HuH-7.5 (cell line): ENCODE data around the gene XDH.

Experiments used
- DNase-seq: peaks from one replicate; pipeline ENCODE4 v3.0.0; 2011; ENCODE audit warnings: low spot score

Gene XDH

GRCh38 chr2:31328026-31328425, 86.5 kb downstream of the XDH start:
- no peak for DNase-seq

GRCh38 chr2:31327505-31327904, 87.0 kb downstream of the XDH start:
- DNase-seq: no peak

DNA sequence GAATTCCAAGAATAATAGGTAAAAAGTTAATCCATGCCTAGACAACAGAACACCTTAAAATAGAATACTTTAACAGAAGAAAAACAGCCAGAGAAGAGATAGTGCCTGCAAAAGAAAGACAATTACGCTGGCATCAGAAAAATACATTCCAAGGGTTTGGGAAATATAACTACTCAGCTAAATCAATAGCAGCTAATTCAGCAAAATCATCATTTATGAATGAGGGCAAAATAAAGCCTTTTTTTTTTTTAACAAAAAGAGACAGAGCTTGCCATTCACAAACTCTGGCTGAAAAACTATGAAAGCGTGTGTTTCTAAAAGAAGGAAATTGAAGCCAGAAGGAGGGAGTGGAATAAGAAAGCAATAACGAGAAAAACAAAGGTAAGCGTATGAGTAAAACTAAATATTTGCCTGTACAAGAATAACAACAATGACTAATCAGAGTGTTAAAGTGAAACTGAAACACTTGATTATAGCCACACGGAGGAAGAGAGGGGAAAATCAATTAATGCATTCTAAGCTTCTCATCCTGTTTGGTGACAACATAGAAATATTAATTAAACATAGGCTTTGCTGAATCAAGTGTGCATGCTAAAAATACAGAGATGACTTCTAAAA, 90.4 kb downstream of the XDH start:
- no peak for DNase-seq

- DNase-seq: no peak
Observed at GRCh38 chr2:31322371-31322770, 92.2 kb downstream of the XDH start.

DNA sequence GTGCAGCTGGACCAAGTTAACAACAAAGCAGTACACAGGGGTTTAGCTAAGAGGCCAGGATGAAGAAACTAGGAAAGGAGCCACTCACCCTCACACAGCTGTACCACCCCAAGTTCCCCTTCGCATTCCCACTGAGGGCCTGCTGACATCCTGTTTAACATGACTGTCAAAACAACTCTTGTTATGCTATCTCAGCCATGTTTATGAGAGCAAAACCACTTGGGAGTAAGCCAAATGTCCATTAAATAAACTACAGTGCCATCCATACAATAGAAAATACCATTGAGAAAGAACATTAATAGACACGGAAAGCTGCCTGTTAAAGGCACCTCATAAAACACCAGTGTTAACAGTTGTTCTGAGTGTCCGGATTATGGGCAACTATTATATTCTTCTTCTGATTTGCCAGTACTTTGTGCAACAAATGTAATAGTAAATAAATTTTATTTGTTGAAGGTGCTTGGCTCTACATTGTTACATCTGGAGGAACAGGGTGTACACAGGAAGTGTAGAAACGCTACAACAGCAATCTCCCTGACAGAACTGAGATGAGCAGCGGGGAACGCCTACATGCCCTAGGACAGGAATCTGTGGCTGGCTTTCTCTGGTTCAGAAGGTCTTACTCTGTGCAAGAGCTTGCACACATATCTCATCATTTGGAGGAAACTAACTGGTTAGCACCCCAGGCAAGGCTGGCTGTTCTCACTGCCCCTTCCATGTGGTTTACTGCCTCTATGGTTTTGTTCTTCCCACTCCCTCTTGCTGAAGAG, 95.0 kb downstream of the XDH start:
- no peak for DNase-seq

DNA sequence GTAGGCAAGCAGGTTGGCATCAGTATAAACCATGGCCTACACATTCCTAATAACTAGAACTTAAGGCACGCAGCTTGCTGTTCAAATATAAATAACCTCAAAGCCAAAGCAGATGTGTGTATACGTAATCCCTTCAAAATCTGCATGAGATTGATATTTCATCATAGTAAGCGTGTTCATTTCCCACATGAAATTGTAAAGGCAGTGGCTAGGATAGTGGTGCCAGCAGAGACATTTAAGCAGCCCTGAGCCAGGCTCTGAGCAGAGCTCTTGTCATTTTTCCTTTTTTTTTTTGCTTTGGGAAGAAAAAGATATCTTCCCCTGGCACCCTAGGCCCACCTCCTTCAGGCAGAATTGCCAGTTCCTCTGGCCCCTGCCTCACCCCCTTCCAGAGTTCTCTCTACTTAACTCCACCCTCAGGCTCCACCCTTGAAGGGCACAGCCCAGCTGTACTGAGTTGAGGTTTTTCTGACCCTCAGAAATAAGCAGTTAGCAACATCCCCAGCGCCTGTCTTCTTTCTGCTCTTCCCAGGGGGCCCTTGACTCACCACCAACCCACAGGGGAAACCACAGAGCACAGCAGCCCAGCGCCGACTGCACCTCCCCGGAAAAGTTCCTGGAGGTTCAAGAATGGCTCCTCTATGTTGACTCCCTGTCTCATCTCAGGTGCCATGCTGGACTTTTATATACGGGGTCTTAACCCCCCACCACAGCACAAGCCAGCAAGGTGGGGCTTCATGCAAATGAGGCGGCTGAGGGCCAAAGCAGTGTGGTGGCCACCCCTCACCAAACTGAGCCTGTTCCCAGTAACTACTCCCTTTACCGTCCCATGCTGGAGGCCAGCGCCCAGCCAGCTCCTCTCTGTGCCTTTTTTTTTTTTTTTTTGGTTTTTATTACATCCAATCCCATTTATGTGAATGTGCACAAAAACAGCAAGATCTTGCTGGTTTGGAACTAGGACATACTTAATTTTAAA, 95.9 kb downstream of the XDH start:
- no peak for DNase-seq

- DNase-seq: no peak
Observed at GRCh38 chr2:31317396-31317795, 97.1 kb downstream of the XDH start.

GRCh38 chr2:31314761-31315160, 99.8 kb downstream of the XDH start:
- DNase-seq: no peak

DNA sequence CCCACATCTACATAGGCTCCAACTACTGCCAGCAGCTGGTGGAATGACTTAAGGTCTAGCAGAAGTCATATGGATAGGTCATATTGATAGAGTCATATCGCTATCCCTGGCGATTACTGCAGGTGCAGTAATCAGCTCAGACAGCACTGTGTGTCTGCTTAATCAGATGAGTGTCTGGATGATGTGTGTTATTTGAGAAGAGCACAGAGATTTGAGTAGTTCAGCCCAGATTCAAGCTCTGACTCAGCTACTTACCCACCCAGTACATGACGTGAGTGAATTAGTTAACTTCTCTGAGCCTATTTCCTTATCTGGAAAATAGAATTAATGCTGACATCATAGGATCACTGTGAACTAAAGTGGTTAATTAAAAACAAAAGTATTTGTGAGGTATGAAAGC, 101.6 kb downstream of the XDH start:
- no peak for DNase-seq

DNA sequence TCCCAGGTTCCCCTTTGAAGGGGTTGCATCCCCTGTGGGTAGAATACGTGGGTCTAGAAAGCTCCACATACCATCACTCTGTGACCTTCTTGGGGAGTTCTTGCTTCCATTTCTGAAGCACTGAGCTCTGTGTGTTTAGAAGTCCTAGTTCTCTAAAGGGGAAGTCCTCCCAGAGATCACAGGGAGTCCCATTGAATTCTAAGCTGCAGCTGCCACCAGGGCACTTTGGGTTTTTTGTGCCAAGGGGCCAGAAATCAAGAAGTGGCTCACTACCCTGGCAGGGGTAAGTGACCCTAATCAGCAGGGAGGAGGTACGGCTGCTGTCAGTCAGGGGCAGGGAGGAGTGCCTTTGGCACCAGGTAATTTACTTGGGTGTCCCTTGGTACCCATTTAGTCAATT, 109.7 kb downstream of the XDH start:
- no peak for DNase-seq

- DNase-seq: no peak
Observed at GRCh38 chr2:31302940-31303563, 111.5 kb downstream of the XDH start.

DNA sequence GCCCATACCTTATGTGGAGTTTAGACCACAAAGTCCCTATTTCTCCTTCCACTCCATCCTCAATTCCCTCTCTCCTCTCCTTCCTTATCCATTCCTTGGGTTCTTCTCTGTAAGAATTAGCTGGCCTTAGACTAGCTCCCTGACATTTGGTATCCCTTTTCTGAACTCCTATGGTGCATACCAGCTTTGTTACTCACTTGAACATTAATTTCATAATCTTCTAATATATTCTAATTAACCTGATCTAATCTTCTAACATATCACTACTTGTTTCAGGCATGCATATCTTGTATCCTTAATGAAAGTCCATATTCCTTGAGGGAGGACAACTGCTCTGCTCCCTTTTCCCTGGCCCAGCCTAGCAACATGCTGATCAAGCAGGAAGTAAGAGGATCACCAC, 114.2 kb downstream of the XDH start:
- no peak for DNase-seq

GRCh38 chr2:31299547-31299946, 115.0 kb downstream of the XDH start:
- DNase-seq: no peak

DNA sequence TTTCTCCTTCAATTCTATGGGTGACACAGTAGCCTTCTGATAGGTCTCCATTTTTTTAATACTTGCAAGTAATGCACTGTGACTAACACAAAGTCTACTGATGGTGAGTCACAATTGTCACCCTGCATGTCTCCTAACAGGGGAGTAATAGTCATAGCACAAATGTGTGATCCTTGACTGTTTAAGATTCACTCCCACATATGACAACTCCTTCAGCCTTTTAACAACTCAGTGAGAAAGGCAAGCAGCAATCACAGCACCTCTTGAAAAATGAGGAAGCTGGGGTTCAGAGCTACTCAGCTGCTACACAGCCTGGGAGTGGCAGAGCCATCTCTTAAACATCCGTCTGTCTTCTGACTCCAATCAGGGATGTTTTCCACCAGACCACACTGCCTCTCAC, 116.8 kb downstream of the XDH start:
- no peak for DNase-seq

DNA sequence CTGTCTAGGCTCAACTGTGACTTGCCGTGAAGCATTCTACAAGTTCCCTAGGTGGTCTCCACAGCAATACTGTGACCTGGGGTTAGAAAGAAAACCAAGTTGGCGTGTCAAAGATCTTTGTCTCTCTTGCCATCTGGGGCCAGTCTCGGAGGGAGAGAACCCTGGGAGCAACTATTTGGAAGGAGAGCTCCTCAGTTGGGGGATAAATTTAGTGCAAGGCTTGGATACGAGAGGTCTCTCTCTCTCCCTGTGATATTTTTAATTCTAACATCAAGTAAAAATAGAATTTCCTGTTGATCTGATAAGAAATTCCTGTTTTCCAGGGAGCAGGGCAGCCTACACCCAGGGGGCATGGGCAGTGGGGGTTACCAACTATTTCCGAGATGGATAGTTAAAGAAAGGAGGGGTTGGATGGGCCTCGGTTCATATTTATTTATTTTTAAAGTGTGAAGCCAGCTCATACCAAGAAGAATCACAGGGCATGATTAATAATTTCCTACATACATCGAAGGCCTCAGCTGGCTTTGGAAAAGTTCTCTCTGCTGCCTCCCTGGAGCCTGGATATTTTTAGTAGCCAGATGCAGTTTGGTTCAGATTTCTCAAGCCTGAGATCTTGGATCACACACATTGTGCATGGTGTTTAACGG, 117.8 kb downstream of the XDH start:
- no peak for DNase-seq

DNA sequence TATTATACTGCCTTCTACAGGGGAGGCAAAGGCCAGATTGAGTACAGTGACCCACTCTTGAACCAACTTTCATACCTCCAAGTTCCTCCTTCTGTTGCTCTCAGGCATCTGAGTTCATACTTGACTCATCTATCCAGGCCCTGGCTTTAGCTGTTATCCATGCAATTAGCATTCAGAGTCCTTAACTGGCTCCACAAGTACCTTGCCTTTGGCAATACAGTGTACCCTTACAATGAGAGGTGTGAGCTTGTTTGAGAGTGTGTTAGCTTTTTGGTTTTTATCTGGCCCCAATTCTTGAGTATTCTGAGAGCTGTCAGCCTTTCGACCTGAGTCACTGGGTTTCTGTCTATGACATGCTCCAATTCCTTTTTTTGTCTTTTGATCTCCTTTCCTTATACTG, 120.3 kb downstream of the XDH start:
- DNase-seq: no peak

DNA sequence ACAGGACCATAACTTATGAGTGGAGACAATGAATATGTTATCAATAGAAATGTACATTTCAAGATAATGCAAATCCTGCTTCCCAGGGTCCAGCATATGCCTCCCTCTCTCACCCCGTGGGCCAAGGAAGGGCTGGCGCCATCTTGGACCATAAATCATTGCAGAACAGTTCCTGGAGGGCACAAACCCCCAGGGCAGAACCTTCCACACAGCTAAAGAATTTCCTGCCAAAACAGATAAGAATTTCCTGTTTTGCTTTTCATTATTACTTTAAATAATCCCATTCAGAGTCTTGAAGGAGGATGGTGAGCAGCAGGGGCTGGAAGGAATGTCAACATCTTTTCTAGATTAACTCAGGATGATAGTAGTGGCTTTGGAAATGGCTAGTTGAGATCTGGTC, 126.9 kb downstream of the XDH start:
- DNase-seq: no peak

DNA sequence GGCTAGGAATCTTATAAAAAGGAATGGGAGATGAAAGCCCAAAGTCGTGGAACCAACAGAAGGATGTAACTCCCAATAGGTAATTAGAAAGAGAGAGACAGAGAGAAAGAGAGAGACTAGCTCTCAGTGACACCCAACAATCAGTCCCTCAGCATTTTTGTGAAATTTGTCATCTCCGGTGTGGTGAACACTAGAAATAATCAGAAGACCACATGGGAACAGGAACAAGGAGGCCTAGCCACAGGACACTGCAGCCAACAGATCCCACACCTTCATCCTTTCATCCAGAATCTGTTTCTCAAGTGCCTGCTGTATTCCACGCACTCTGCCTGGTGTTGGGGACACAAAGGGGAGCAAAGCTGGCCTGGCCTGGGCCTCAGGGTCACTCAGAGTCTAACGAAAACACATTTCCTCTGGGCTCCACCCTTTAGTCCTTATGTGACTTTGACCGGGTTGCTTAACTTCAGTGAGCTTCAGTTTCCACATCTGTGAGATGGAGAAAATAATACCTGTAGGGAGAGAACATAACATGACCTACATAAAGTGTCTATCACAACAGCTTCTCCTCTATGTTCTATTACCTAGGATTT, 127.5 kb downstream of the XDH start:
- no peak for DNase-seq

GRCh38 chr2:31286230-31286629, 128.3 kb downstream of the XDH start:
- DNase-seq: no peak
